Measurements from ENCODE around the gene RNF26. TPM values are rescaled to one million over a fixed set of nuclear protein-coding genes. Genes with fewer than 3 reads are reported as not detected.

Gene RNF26
- polyA plus RNA-seq, 1 experiment: 27.1 TPM

- no peak for DNase-seq (ENCODE audit: low read depth, low spot score)
- peaks cover 7% of the 10 kb centered on the region for H3K27me3 ChIP-seq (ENCODE audit: control insufficient read depth, insufficient read depth, low read length)
- TF ChIP-seq, protein P1, sequence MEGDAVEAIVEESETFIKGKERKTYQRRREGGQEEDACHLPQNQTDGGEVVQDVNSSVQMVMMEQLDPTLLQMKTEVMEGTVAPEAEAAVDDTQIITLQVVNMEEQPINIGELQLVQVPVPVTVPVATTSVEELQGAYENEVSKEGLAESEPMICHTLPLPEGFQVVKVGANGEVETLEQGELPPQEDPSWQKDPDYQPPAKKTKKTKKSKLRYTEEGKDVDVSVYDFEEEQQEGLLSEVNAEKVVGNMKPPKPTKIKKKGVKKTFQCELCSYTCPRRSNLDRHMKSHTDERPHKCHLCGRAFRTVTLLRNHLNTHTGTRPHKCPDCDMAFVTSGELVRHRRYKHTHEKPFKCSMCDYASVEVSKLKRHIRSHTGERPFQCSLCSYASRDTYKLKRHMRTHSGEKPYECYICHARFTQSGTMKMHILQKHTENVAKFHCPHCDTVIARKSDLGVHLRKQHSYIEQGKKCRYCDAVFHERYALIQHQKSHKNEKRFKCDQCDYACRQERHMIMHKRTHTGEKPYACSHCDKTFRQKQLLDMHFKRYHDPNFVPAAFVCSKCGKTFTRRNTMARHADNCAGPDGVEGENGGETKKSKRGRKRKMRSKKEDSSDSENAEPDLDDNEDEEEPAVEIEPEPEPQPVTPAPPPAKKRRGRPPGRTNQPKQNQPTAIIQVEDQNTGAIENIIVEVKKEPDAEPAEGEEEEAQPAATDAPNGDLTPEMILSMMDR (IDR thresholded peaks at IDR 0.05; ENCODE audit: low read depth, low read length): peak; percentile 90
- H3K9me3 ChIP-seq (ENCODE audit: control insufficient read depth, insufficient read depth, low read length): no peaks in the 10 kb centered on the region; the same call in 1 of the 2 replicates
- ChIA-PET POLR2A (interaction anchor here (0.6 to 2.8 kb wide), 23 partner anchors 10 to 427 kb away, joined by 3 to 34 read pairs (median 8); partner anchors contain the start of genes C2CD2L, CBL, DPAGT1 and MCAM), CTCF (interaction anchor here (0.6 to 6.4 kb wide), 54 partner anchors 9 to 391 kb away, joined by 3 to 161 read pairs (median 5); partner anchors contain the start of genes C2CD2L, CBL, DPAGT1 and HINFP)
- peak overlapping the region; percentile 64 for H3K4me3 ChIP-seq (ENCODE audit: low read depth, low read length)
- peak overlapping the region; percentile 88 for H3K27ac ChIP-seq (ENCODE audit: low read depth, low read length)
These were observed 4.1 kb downstream of the RNF26 start for GRCh38 chr11:119338318-119338890.

- peak overlapping the region; percentile 64 for H3K4me3 ChIP-seq (ENCODE audit: low read depth, low read length)
- peak overlapping the region; percentile 57 for H3K27ac ChIP-seq (ENCODE audit: low read depth, low read length)
- no peak for DNase-seq (ENCODE audit: low read depth, low spot score)
- ChIA-PET CTCF (interaction anchor here (0.6 to 6.4 kb wide), 57 partner anchors 8 to 650 kb away, joined by 3 to 161 read pairs (median 5); partner anchors contain the start of genes CBL, DPAGT1, HINFP and MCAM), POLR2A (interaction anchor here (0.7 to 2.8 kb wide), 10 partner anchors 20 to 244 kb away, joined by 3 to 32 read pairs (median 12); partner anchors contain the start of genes C2CD2L, CBL, DPAGT1 and MCAM)
- TF ChIP-seq, protein P1 (IDR thresholded peaks at IDR 0.05; ENCODE audit: low read depth, low read length): no peak
- H3K9me3 ChIP-seq (ENCODE audit: control insufficient read depth, insufficient read depth, low read length): no peaks in the 10 kb centered on the region; the same call in 1 of the 2 replicates
- peaks cover 12% of the 10 kb centered on the region for H3K27me3 ChIP-seq (ENCODE audit: control insufficient read depth, insufficient read depth, low read length)
These were observed 4.8 kb downstream of the RNF26 start for GRCh38 chr11:119338965-119339588.

GRCh38 chr11:119339589-119340334, 5.4 kb downstream of the RNF26 start:
- ChIA-PET POLR2A (interaction anchor here (0.6 to 2.8 kb wide), 3 partner anchors 36 to 135 kb away, joined by 3 to 12 read pairs (median 4); partner anchors contain the start of gene THY1), CTCF (interaction anchor here (0.6 to 6.4 kb wide), 37 partner anchors 8 to 650 kb away, joined by 3 to 161 read pairs (median 5); partner anchors contain the start of genes CBL, DPAGT1, MCAM and THY1)
- Histone ChIP-seq H3K9me3 (ENCODE audit: control insufficient read depth, insufficient read depth, low read length) (no peaks in the 10 kb centered on the region; the same call in 1 of the 2 replicates), H3K27me3 (ENCODE audit: control insufficient read depth, insufficient read depth, low read length) (peaks cover 15% of the 10 kb centered on the region), H3K4me3 (ENCODE audit: low read depth, low read length) (peak overlapping the region; percentile 64), H3K27ac (ENCODE audit: low read depth, low read length) (peak overlapping the region; percentile 39)
- no peak for DNase-seq (ENCODE audit: low read depth, low spot score)
- TF ChIP-seq, protein P1 (IDR thresholded peaks at IDR 0.05; ENCODE audit: low read depth, low read length): peak; percentile 83

DNA sequence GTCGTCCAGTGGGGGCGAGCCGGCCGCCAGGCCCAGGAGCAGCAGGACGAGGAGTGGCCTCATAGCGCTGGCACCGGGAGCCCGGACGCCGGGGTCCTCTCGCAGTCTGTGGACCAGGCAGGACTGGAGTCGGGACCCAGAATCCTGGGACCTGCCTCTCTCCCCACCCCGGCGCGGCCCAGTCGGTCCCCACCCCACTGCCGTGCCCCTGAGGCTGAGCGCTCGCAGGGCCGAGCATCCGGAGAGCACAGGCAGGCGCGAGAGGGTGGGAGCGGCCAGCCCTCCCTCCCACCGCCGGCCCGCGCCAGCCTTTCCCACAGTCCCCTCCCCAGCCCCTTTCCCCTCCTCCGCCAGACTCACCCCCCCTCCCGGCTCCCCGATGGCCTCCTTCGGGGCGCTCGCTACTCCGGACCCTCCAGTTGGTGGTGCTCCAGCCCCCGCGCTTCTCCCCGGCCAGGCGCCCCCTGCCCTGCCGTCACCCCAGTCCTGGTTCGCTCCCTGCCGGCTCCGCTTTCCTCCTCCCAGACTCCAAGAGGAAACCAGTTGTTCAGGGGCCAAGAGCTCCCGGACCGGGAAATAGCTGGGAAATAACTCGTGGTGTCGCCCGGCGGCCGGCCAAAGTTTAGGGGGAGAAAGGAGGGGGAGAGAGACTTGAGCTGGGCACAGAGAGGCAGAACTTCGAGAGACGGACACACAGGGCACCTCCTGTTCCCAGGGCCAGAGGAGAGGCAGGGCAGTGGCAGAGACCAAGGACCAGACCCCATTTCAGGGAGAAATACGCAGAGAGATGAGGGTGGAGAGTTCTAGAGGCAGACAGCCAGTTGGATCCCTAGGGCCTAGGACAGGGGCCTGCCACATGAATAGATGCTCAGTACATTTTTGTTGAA, 6.3 kb downstream of the RNF26 start, which contains the start of gene C1QTNF5:
Gene C1QTNF5 (minus strand): TSS at position 549 of the 887 bp plus-strand sequence. CDS start 486 bp downstream, at position 63.
- Histone ChIP-seq H3K27ac (ENCODE audit: low read depth, low read length) (no peak within 1 kb of the TSS), H3K4me3 (ENCODE audit: low read depth, low read length) (peak within 1 kb of the TSS; percentile 64), H3K27me3 (ENCODE audit: control insufficient read depth, insufficient read depth, low read length) (peaks cover 19% of the 10 kb centered on the region), H3K9me3 (ENCODE audit: control insufficient read depth, insufficient read depth, low read length) (no peaks in the 10 kb centered on the region; the same call in 1 of the 2 replicates)
- TF ChIP-seq, protein P1 (IDR thresholded peaks at IDR 0.05; ENCODE audit: low read depth, low read length): 0 out of 2 replicates have a peak, but pooled peaks have one; percentile 4
- ChIA-PET CTCF (interaction anchor here (0.6 to 6.4 kb wide), 39 partner anchors 8 to 651 kb away, joined by 3 to 161 read pairs (median 5); partner anchors contain the start of genes CBL, DPAGT1, MCAM and THY1), POLR2A (interaction anchor here (0.6 to 1.1 kb wide), 4 partner anchors 19 to 134 kb away, joined by 3 to 4 read pairs (median 4); partner anchors contain the start of gene THY1)
- DNase-seq (ENCODE audit: low read depth, low spot score): no peak

Measured in AG04450 (cell line).